HG03432 (cell line): Measurements from ENCODE around the gene MT1A.
A peak's percentile ranks its signal among the peaks of the same experiment; 100 is the strongest.

Experiments
- ATAC-seq: cut with Tn5 transposase; IDR thresholded peaks from one replicate; pipeline ENCODE4 v1.9.1; 2021; ENCODE audit warnings: mild to moderate bottlenecking, moderate library complexity; ENCODE audit not compliant: unreplicated experiment

MT1A gene

DNA sequence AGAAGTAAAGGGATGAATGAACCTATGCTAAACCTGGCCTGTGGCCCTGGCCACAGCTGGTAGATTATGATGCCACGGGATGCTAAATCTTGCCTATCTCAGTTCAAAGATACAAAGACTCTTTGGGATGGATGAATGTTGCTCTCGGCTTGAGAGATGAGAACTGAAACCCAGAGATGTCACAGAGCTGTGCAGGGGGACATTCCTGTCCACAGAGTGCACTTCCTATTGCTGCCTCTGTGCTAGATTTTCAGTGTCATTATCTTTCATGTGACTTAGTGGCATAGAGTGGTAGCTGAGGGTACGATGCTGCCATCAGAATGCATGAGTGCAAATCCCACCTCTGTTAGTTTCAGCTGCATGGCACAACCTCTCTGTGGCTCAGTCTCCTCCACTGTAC, 8.3 kb upstream of the MT1A start:
- peak; percentile 82 for ATAC-seq

DNA sequence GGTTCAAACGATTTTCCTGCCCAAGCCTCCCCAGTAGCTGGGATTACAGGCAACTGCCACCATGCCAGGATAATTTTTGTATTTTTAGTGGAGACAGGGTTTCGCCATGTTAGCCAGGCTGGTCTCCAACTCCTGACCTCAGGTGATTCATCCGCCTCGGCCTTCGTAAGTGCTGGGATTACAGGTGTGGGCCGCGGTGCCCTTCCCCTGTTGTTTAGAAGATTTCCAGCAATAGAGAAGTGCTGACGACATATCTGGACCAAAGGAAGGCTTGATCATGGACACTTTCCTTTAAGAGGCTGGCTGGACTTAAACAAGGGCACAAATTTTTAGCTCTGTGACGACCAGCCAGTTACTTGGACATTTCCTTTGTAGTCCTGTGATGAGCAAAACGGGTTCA, 7.3 kb upstream of the MT1A start:
- ATAC-seq: no peak

- no peak for ATAC-seq
Measured at GRCh38 chr16:56631832-56632155, 6.7 kb upstream of the MT1A start.

GRCh38 chr16:56632156-56632847, 6.2 kb upstream of the MT1A start, which contains the start of gene MT1M:
Gene MT1M (plus strand): TSS chr16:56632659. CDS start chr16:56632732, 73 bp downstream.
- ATAC-seq: no peak

- no peak for ATAC-seq
Measured at GRCh38 chr16:56632848-56633365, 5.6 kb upstream of the MT1A start.

GRCh38 chr16:56633535-56633934, 4.9 kb upstream of the MT1A start:
- ATAC-seq: no peak

DNA sequence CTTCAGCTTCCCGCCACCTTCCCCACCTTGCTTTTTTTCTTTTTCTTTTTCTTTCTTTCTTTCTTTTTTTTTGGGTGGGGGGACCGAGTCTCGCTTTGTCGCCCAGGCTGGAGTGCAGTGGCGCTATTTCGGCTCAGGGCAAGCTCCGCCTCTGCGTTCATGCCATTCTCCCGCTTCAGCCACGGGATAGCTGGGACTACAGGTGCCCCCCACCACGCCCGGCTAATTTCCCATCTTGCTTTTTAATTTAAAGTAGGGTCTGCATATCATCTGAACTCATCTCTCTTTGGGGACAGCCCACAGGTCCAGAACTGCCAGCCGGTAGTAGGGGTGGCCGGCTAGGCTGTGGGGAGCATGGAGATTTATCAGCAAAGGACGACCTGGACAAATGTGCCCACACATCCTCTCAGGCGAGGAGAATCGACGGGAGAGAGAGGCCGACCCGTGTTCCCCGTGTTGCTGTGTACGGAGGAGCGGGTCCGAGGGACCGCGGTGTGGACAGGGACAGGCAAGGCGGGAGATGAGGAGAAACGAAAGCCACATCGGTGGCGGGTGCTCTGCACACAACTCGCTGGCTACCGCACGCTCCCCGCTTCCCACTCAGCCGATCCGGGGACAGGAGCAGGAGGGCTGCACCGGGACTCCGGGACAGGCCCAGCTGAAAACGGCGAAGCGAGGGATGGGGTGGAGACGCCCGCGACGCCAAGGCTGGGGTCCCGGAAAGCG, 3.6 kb upstream of the MT1A start:
- no peak for ATAC-seq

- no peak for ATAC-seq
Measured at GRCh38 chr16:56635441-56635967, 3.0 kb upstream of the MT1A start.

- no peak for ATAC-seq
Measured at GRCh38 chr16:56636616-56637413, 1.7 kb upstream of the MT1A start.

DNA sequence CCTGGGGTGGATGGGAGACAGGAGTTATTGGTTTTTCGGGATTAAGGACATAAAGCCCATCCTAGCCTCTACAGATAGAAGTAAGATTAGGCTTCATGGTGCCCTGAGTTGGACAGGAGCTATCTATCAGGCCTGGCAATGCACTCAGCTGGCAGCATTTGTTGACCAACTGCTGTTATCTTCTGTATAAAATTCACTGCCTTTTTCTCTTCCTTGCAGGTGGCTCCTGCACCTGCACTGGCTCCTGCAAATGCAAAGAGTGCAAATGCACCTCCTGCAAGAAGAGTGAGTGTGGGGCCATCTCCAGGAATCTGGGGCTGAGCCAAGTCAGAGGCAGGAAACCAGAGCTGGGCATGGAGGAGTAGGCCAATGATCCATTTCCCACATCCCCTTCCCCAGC, 579 bp downstream of the MT1A start:
- no peak for ATAC-seq

DNA sequence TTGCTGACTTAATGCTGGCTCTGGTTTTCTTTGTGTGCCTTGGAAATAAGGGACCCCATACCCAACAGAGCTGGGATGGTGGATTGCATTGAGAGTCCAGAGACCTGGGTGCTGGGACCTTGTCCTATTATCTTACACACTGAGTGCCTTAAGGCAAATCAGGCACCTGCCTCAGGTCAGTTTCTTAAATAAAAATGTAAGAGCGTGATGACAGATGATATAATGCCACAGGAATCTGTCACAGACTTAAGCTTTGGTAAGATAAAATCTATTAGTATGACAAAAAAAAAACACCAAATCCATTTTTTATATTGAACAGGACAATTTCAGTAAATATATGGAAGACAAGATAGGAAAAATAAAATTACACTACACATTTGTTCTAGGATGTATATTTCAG, 1.6 kb downstream of the MT1A start:
- ATAC-seq: no peak

GRCh38 chr16:56641166-56641565, 2.7 kb downstream of the MT1A start:
- ATAC-seq: no peak

DNA sequence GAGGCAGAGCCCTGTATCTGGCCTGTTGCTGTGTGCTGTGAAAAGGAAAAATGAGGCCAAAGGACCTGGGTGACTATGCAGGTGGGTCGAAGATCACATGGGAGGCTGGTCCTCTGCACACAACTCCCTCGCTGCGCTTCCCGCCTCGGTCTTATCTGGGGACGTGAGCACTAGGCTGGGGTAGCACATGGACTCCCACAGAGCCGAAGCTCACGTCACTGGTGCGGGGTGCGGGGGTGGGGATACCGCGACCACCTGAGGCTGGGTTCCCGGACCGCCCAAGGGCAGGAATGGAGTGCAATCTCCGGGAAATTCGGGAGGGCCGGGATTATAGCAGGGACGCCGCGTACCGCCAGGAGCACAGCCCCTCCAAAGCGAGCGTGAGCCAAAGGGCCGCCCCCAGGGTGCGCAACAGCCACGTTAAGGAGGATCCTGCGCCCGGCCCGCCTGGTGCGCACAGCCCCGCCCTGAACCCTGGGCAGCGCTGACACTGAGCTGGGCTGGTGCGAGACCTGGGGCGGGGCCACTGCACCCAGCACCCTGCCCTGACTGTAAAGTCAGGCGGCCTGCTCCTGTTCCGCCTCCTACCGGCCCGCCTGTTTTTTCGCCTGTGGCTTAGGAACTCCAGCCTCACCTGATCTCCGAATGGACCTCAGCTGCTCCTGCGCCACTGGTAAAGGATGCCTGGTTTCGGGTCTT, 4.8 kb downstream of the MT1A start:
- ATAC-seq: peak; percentile 80

DNA sequence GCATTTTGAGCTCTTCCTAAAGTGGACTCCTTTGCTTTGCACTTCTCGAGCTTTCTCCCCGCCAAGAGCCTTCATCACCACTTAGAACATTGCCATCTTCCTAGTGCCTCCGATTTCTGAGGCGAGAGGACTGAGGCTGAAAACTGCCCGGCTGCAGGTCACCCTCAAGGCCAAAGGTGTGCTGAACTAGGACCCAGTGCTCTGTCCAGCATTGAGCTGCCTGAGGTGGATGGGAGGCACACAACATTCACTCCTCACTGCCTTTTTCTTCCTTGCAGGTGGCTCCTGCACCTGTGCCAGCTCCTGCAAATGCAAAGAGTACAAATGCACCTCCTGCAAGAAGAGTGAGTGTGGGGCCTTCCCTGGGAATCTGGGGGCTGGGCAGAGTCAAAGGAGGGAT, 5.4 kb downstream of the MT1A start:
- no peak for ATAC-seq

GRCh38 chr16:56645311-56645710, 6.8 kb downstream of the MT1A start:
- ATAC-seq: no peak

- ATAC-seq: no peak
Measured at GRCh38 chr16:56645838-56646237, 7.4 kb downstream of the MT1A start.

GRCh38 chr16:56647641-56648431, 9.4 kb downstream of the MT1A start:
- no peak for ATAC-seq

DNA sequence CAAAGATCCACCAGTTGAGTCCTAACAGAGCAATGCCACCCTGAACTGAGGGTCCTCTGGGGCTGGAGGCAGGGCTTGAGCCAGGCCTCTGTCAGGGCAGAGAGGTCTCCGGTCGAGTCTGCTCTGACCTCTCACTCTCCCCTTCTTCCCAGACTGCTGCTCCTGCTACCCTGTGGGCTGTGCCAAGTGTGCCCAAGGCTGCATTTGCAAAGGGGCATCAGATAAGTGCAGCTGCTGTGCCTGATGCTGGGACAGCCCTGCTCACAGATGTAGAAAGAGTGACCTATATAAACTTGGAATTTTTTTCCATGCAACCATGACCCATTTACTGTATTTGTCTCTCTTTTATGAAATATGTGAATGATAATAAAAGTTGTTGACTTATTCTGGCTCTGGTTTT, 10.8 kb downstream of the MT1A start:
- ATAC-seq: no peak

GRCh38 chr16:56649820-56650219, 11.4 kb downstream of the MT1A start:
- no peak for ATAC-seq

- ATAC-seq: no peak
Measured at GRCh38 chr16:56651586-56651985, 13.1 kb downstream of the MT1A start, which contains the start of gene MT1B. Gene MT1B (plus strand): TSS chr16:56651886. CDS start chr16:56651954, 68 bp downstream.
